ENCODE results near the gene MRM3.

MRM3 gene

GRCh38 chr17:737561-738113 is 44.5 kb upstream of the MRM3 start:
- Histone ChIP-seq H2BK5ac (ENCODE audit: low read length) (no peak overlapping the region), H3K27ac (replicated peaks; ENCODE audit: low read length) (no peak overlapping the region), H2BK120ac (ENCODE audit: low read depth, low read length) (no peak overlapping the region), H3K79me1 (ENCODE audit: low read depth, low read length) (peaks cover 7% of the 10 kb centered on the region), H4K8ac (ENCODE audit: low read depth, low read length) (no peak overlapping the region), H3K4ac (ENCODE audit: low read length) (no peak overlapping the region), H3K9me3 (replicated peaks in 1 of 2; ENCODE audit: control insufficient read depth in 2 of 2, insufficient read depth in 1 of 2, low read depth in 1 of 2, low read length in 2 of 2) (peaks cover 0 to 2% of the 10 kb centered on the region in 2 donors), H2AK5ac (ENCODE audit: low read depth, low read length) (no peak overlapping the region), H3K4me3 (ENCODE audit: low read length in 2 of 2) (no peak overlapping the region), H3K4me2 (ENCODE audit: insufficient read depth, low read length, poor library complexity, severe bottlenecking) (no peak overlapping the region), H2AFZ (ENCODE audit: low read length) (no peak overlapping the region), H3K27me3 (ENCODE audit: control insufficient read depth in 3 of 3, insufficient read depth in 3 of 3, low read depth in 1 of 3, low read length in 3 of 3) (no peaks in the 10 kb centered on the region), H3K18ac (ENCODE audit: low read length) (no peak overlapping the region), H2BK15ac (ENCODE audit: low read length) (no peak overlapping the region), H3K36me3 (replicated peaks in 1 of 2; ENCODE audit: control insufficient read depth in 2 of 2, insufficient read depth in 2 of 2, low read length in 2 of 2) (peaks cover 45 to 87% of the 10 kb centered on the region in 2 donors), H3K4me1 (ENCODE audit: control insufficient read depth in 2 of 2, insufficient read depth in 1 of 2, low read depth in 1 of 2, low read length in 2 of 2) (peaks cover 8% of the 10 kb centered on the region in 2 donors), H2BK12ac (ENCODE audit: low read length) (no peak overlapping the region), H3K23ac (ENCODE audit: low read depth, low read length, poor library complexity) (no peak overlapping the region), H3K9ac (ENCODE audit: low read depth, low read length, poor library complexity) (no peak overlapping the region), H4K91ac (ENCODE audit: low read depth, low read length, poor library complexity) (no peak overlapping the region), H3K14ac (ENCODE audit: low read length) (no peak overlapping the region)
- WGBS, 2 donors (ENCODE audit: extremely low coverage in 2 of 2, insufficient read length in 2 of 2, insufficient replicate concordance in 1 of 2) = no CpG with 5 or more reads among the region's 13 CpGs
- no peak for DNase-seq (ENCODE audit: low spot score)

GRCh38 chr17:740240-741017 is 41.7 kb upstream of the MRM3 start:
- Histone ChIP-seq H2AK5ac (ENCODE audit: low read depth, low read length) (no peak overlapping the region), H3K4ac (ENCODE audit: low read length) (no peak overlapping the region), H3K4me3 (ENCODE audit: low read length in 2 of 2) (no peak overlapping the region), H4K8ac (ENCODE audit: low read depth, low read length) (no peak overlapping the region), H3K27me3 (ENCODE audit: control insufficient read depth in 3 of 3, insufficient read depth in 3 of 3, low read depth in 1 of 3, low read length in 3 of 3) (no peaks in the 10 kb centered on the region), H3K23ac (ENCODE audit: low read depth, low read length, poor library complexity) (no peak overlapping the region), H3K36me3 (replicated peaks in 1 of 2; ENCODE audit: control insufficient read depth in 2 of 2, insufficient read depth in 2 of 2, low read length in 2 of 2) (peaks cover 61 to 94% of the 10 kb centered on the region in 2 donors), H2BK5ac (ENCODE audit: low read length) (no peak overlapping the region), H4K91ac (ENCODE audit: low read depth, low read length, poor library complexity) (no peak overlapping the region), H2BK12ac (ENCODE audit: low read length) (no peak overlapping the region), H3K4me2 (ENCODE audit: insufficient read depth, low read length, poor library complexity, severe bottlenecking) (no peak overlapping the region), H3K27ac (replicated peaks; ENCODE audit: low read length) (no peak overlapping the region), H3K4me1 (ENCODE audit: control insufficient read depth in 2 of 2, insufficient read depth in 1 of 2, low read depth in 1 of 2, low read length in 2 of 2) (peaks cover 1 to 2% of the 10 kb centered on the region in 2 donors), H3K18ac (ENCODE audit: low read length) (no peak overlapping the region), H2BK15ac (ENCODE audit: low read length) (no peak overlapping the region), H2AFZ (ENCODE audit: low read length) (no peak overlapping the region), H3K79me1 (ENCODE audit: low read depth, low read length) (peaks cover 12% of the 10 kb centered on the region), H3K14ac (ENCODE audit: low read length) (no peak overlapping the region), H3K9ac (ENCODE audit: low read depth, low read length, poor library complexity) (peak overlapping the region; percentile 25), H3K9me3 (replicated peaks in 1 of 2; ENCODE audit: control insufficient read depth in 2 of 2, insufficient read depth in 1 of 2, low read depth in 1 of 2, low read length in 2 of 2) (peaks cover 0 to 6% of the 10 kb centered on the region in 2 donors), H2BK120ac (ENCODE audit: low read depth, low read length) (no peak overlapping the region)
- no CpG with 5 or more reads among the region's 18 CpGs for WGBS, 2 donors (ENCODE audit: extremely low coverage in 2 of 2, insufficient read length in 2 of 2, insufficient replicate concordance in 1 of 2)
- DNase-seq (ENCODE audit: low spot score) = no peak

- peaks cover 0 to 17% of the 10 kb centered on the region in 2 donors for H3K9me3 ChIP-seq (replicated peaks in 1 of 2; ENCODE audit: control insufficient read depth in 2 of 2, insufficient read depth in 1 of 2, low read depth in 1 of 2, low read length in 2 of 2)
- no peak overlapping the region for H3K4me2 ChIP-seq (ENCODE audit: insufficient read depth, low read length, poor library complexity, severe bottlenecking)
- no peak overlapping the region for H2BK12ac ChIP-seq (ENCODE audit: low read length)
- peak overlapping the region; percentile 47 for H3K9ac ChIP-seq (ENCODE audit: low read depth, low read length, poor library complexity)
- no peak overlapping the region for H4K8ac ChIP-seq (ENCODE audit: low read depth, low read length)
- H3K4me3 ChIP-seq (ENCODE audit: low read length in 2 of 2) = no peak overlapping the region
- H3K27ac ChIP-seq (replicated peaks; ENCODE audit: low read length) = no peak overlapping the region
- no CpG with 5 or more reads among the region's 11 CpGs for WGBS, 2 donors (ENCODE audit: extremely low coverage in 2 of 2, insufficient read length in 2 of 2, insufficient replicate concordance in 1 of 2)
- peaks cover 75 to 99% of the 10 kb centered on the region in 2 donors for H3K36me3 ChIP-seq (replicated peaks in 1 of 2; ENCODE audit: control insufficient read depth in 2 of 2, insufficient read depth in 2 of 2, low read length in 2 of 2)
- no peak overlapping the region for H2AK5ac ChIP-seq (ENCODE audit: low read depth, low read length)
- peaks cover 1 to 2% of the 10 kb centered on the region in 2 donors for H3K4me1 ChIP-seq (ENCODE audit: control insufficient read depth in 2 of 2, insufficient read depth in 1 of 2, low read depth in 1 of 2, low read length in 2 of 2)
- no peak overlapping the region for H3K23ac ChIP-seq (ENCODE audit: low read depth, low read length, poor library complexity)
- H2AFZ ChIP-seq (ENCODE audit: low read length) = no peak overlapping the region
- no peak overlapping the region for H3K4ac ChIP-seq (ENCODE audit: low read length)
- DNase-seq (ENCODE audit: low spot score) = no peak
- H2BK15ac ChIP-seq (ENCODE audit: low read length) = no peak overlapping the region
- H3K27me3 ChIP-seq (ENCODE audit: control insufficient read depth in 3 of 3, insufficient read depth in 3 of 3, low read depth in 1 of 3, low read length in 3 of 3) = no peaks in the 10 kb centered on the region
- no peak overlapping the region for H2BK120ac ChIP-seq (ENCODE audit: low read depth, low read length)
- no peak overlapping the region for H2BK5ac ChIP-seq (ENCODE audit: low read length)
- no peak overlapping the region for H4K91ac ChIP-seq (ENCODE audit: low read depth, low read length, poor library complexity)
- no peak overlapping the region for H3K14ac ChIP-seq (ENCODE audit: low read length)
- H3K18ac ChIP-seq (ENCODE audit: low read length) = no peak overlapping the region
- H3K79me1 ChIP-seq (ENCODE audit: low read depth, low read length) = peaks cover 15% of the 10 kb centered on the region
Measured at GRCh38 chr17:742147-742793, 39.9 kb upstream of the MRM3 start.

- Histone ChIP-seq H3K9me3 (replicated peaks in 1 of 2; ENCODE audit: control insufficient read depth in 2 of 2, insufficient read depth in 1 of 2, low read depth in 1 of 2, low read length in 2 of 2) (peaks cover 5 to 19% of the 10 kb centered on the region in 2 donors), H3K4ac (ENCODE audit: low read length) (no peak overlapping the region), H2BK120ac (ENCODE audit: low read depth, low read length) (no peak overlapping the region), H3K23ac (ENCODE audit: low read depth, low read length, poor library complexity) (no peak overlapping the region), H2BK5ac (ENCODE audit: low read length) (no peak overlapping the region), H3K18ac (ENCODE audit: low read length) (no peak overlapping the region), H3K36me3 (replicated peaks in 1 of 2; ENCODE audit: control insufficient read depth in 2 of 2, insufficient read depth in 2 of 2, low read length in 2 of 2) (peaks cover 79 to 100% of the 10 kb centered on the region in 2 donors), H4K91ac (ENCODE audit: low read depth, low read length, poor library complexity) (no peak overlapping the region), H2BK12ac (ENCODE audit: low read length) (no peak overlapping the region), H3K4me2 (ENCODE audit: insufficient read depth, low read length, poor library complexity, severe bottlenecking) (no peak overlapping the region), H4K8ac (ENCODE audit: low read depth, low read length) (no peak overlapping the region), H2AFZ (ENCODE audit: low read length) (no peak overlapping the region), H3K27me3 (ENCODE audit: control insufficient read depth in 3 of 3, insufficient read depth in 3 of 3, low read depth in 1 of 3, low read length in 3 of 3) (no peaks in the 10 kb centered on the region), H3K4me3 (ENCODE audit: low read length in 2 of 2) (no peak overlapping the region), H3K9ac (ENCODE audit: low read depth, low read length, poor library complexity) (no peak overlapping the region), H3K79me1 (ENCODE audit: low read depth, low read length) (peaks cover 16% of the 10 kb centered on the region), H2AK5ac (ENCODE audit: low read depth, low read length) (no peak overlapping the region), H2BK15ac (ENCODE audit: low read length) (no peak overlapping the region), H3K4me1 (ENCODE audit: control insufficient read depth in 2 of 2, insufficient read depth in 1 of 2, low read depth in 1 of 2, low read length in 2 of 2) (peaks cover 1 to 2% of the 10 kb centered on the region in 2 donors), H3K27ac (replicated peaks; ENCODE audit: low read length) (no peak overlapping the region), H3K14ac (ENCODE audit: low read length) (no peak overlapping the region)
- no CpG with 5 or more reads among the region's 4 CpGs for WGBS, 2 donors (ENCODE audit: extremely low coverage in 2 of 2, insufficient read length in 2 of 2, insufficient replicate concordance in 1 of 2)
- no peak for DNase-seq (ENCODE audit: low spot score)
Measured at GRCh38 chr17:743139-743538, 39.0 kb upstream of the MRM3 start.
